ENCODE measurements around the gene PRXL2A.
"Not testable (repeated sequence)": the region's sequence is repeated elsewhere in the genome, so short reads cannot be mapped to it uniquely, and the experiment has no call there.

PRXL2A gene

GRCh38 chr10:80411681-80412220 lies 3.4 kb downstream of the PRXL2A start:
- DNase-seq: no peak

GRCh38 chr10:80412486-80412885 lies 4.1 kb downstream of the PRXL2A start:
- no peak for DNase-seq

GRCh38 chr10:80413271-80413996 lies 5.1 kb downstream of the PRXL2A start:
- no peak for DNase-seq

- DNase-seq: no peak
These were observed 6.0 kb downstream of the PRXL2A start for GRCh38 chr10:80414142-80414895.

GRCh38 chr10:80415734-80416478 lies 7.6 kb downstream of the PRXL2A start:
- DNase-seq: no peak

GRCh38 chr10:80416479-80417098 lies 8.2 kb downstream of the PRXL2A start:
- DNase-seq: no peak

- DNase-seq: not testable (repeated sequence)
These were observed 8.9 kb downstream of the PRXL2A start for GRCh38 chr10:80417256-80417655.

GRCh38 chr10:80421050-80421706 lies 12.8 kb downstream of the PRXL2A start:
- no peak for DNase-seq

GRCh38 chr10:80421707-80422536 lies 13.6 kb downstream of the PRXL2A start:
- no peak for DNase-seq

GRCh38 chr10:80425901-80426300 lies 17.6 kb downstream of the PRXL2A start:
- DNase-seq: no peak

GRCh38 chr10:80427541-80427940 lies 19.2 kb downstream of the PRXL2A start:
- DNase-seq: no peak

GRCh38 chr10:80429521-80429973 lies 21.2 kb downstream of the PRXL2A start:
- no peak for DNase-seq

GRCh38 chr10:80433134-80433533 lies 24.8 kb downstream of the PRXL2A start:
- DNase-seq: no peak

- no peak for DNase-seq
These were observed 28.2 kb downstream of the PRXL2A start for GRCh38 chr10:80436446-80437098.

- no peak for DNase-seq
These were observed 28.9 kb downstream of the PRXL2A start for GRCh38 chr10:80437227-80437626.

GRCh38 chr10:80441831-80442230 lies 33.5 kb downstream of the PRXL2A start:
- no peak for DNase-seq

GRCh38 chr10:80442879-80443278 lies 34.5 kb downstream of the PRXL2A start:
- no peak for DNase-seq

GRCh38 chr10:80443531-80443974 lies 35.2 kb downstream of the PRXL2A start:
- DNase-seq: no peak

GRCh38 chr10:80444124-80444523 lies 35.8 kb downstream of the PRXL2A start:
- no peak for DNase-seq

- peak; percentile 26 for DNase-seq
These were observed 36.4 kb downstream of the PRXL2A start for GRCh38 chr10:80444646-80445319.
